Stomach (tissue), 9 donors: ENCODE data around the gene ARHGEF3. TPM values are rescaled to one million over a fixed set of nuclear protein-coding genes. Genes with fewer than 3 reads are reported as not detected.

Experiments
- DNase-seq, 2 donors: peaks; one replicate each; pipeline versions ENCODE4 v3.0.0 to v3.0.0-alpha.2; 2013 to 2019
- H3K27ac ChIP-seq, 5 donors: fragments of 200-600 bp in 4 of 5; sonication (generic) in 4 of 5; one replicate each; pipeline ENCODE4 v1.5.1; 2013 to 2019; ENCODE audit warnings: mild to moderate bottlenecking in 1 of 5, moderate library complexity in 1 of 5
- H3K27me3 ChIP-seq, 3 donors: fragments of 200-600 bp; sonication (generic); one replicate each; pipeline ENCODE4 v1.5.1; 2017 to 2019; ENCODE audit warnings: mixed run types in 1 of 3
- H3K36me3 ChIP-seq, 4 donors: fragments of 200-600 bp; sonication (generic); 1 replicate in 3 of 4; 2 replicates in 1 of 4; pipeline ENCODE4 v1.5.1; 2016 to 2019
- H3K4me1 ChIP-seq, 4 donors: fragments of 200-600 bp; sonication (generic); one replicate each; pipeline ENCODE4 v1.5.1; 2016 to 2019
- H3K4me3 ChIP-seq, 4 donors: fragments of 200-600 bp; sonication (generic) in 3 of 4; one replicate each; pipeline ENCODE4 v1.5.1; 2016 to 2019; ENCODE audit warnings: mild to moderate bottlenecking in 1 of 4
- H3K9me3 ChIP-seq, 4 donors: fragments of 200-600 bp; sonication (generic); one replicate each; pipeline ENCODE4 v1.5.1; 2016 to 2019
- EP300 ChIP-seq: sonication (generic); formaldehyde crosslinking; IDR thresholded peaks from one replicate; pipeline ENCODE4 v1.6.1; 2017; ENCODE audit warnings: antibody characterized with exemption
- POLR2A ChIP-seq, 4 donors: fragments of 450-650 bp; IDR thresholded peaks; one replicate each; pipeline ENCODE4 v1.6.1; 2016; ENCODE audit warnings: antibody characterized with exemption in 4 of 4, control low read depth in 2 of 4, mild to moderate bottlenecking in 1 of 4, moderate library complexity in 1 of 4
- POLR2AphosphoS5 ChIP-seq, 3 donors: sonication (generic); formaldehyde crosslinking; IDR thresholded peaks; one replicate each; pipeline ENCODE4 v1.6.1; 2016; ENCODE audit warnings: antibody characterized with exemption in 3 of 3
- WGBS, 5 donors: extraction: QIAGEN DNeasy Blood & Tissue Kit in 3 of 5; methylation state at CpG; one replicate each; pipeline versions ENCODE4 v1.1.5 to v1.1.7; 2013 to 2018; 5-methylcytosine and 5-hydroxymethylcytosine counted together
- intact Hi-C: fragments of 100-400 bp; cut with DNase I; formaldehyde crosslinking; loops from one replicate; pipeline ENCODE4 v1.15.1; 2023; ENCODE audit warnings: low total_unique reads
- polyA plus RNA-seq, 3 donors: library from polyadenylated mRNA; stranded (reverse); fragments of 200-250 nt; gene quantifications; one replicate each; pipeline ENCODE4 v1.2.3, GENCODE V29; 2013
- total RNA-seq, 5 donors: library from RNA; depleted of rRNA; stranded (reverse); fragments of >200 nt; gene quantifications; one replicate each; pipeline versions ENCODE4 v1.1.0 to v1.2.3, GENCODE V29; 2014 to 2016
- TF ChIP-seq, protein P1 (sequence below), 7 experiments: fragments of 450-650 bp in 4 of 7; fragments of 200-600 bp in 3 of 7; sonication (generic) in 3 of 7; IDR thresholded peaks; one replicate each; pipeline ENCODE4 v1.5.1; 2016 to 2019; ENCODE audit warnings: antibody characterized with exemption in 7 of 7, control low read depth in 2 of 7, mild to moderate bottlenecking in 1 of 7
- donor health status: healthy with polysubstance abuse.
- donor health status: Bipolar disorder and iron deficiency.
- donor health status: healthy.

Gene ARHGEF3
- total and polyA plus RNA-seq, 8 donors, result 6.2 to 23.8 (median 14.2) TPM

DNA sequence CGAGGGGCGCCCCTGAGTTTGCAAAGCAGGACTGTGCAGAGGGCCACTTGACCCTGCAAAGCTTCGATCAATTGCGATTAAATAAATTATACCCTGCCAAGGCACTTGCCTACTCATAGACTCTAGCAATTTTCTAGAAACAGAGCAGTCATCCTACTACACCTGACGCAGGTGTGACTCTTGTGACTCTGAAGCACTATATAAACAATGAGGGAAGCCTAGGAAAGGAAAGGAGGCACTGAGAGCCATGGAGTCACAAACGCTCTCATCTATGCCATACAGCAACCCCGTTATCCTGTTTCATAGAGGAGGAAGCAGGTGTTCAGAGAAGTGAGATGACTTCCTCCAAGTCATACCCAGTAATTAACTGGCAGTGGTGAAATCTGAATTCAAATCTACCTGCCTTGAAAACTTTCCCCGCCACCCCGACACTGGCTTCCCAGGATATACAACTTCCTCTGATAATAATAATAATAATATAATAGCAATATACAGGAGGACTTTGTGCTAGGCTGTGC lies 14.4 kb downstream of the ARHGEF3 start:
- peaks cover 39 to 93% (median 65%) of the 10 kb centered on the region in 4 donors for H3K4me1 ChIP-seq
- H3K27me3 ChIP-seq, result no peaks in the 10 kb centered on the region
- intact Hi-C loops, result no loop called here
- peak overlapping the region in 4 of 5 donors; percentile 48 to 88 (median 58) for H3K27ac ChIP-seq
- no peaks in the 10 kb centered on the region for H3K36me3 ChIP-seq
- no peak overlapping the region for H3K4me3 ChIP-seq
- no peak for DNase-seq
- TF ChIP-seq EP300, result no peak
- no peak for TF ChIP-seq POLR2A (IDR thresholded peaks at IDR 0.05)
- TF ChIP-seq, protein P1, sequence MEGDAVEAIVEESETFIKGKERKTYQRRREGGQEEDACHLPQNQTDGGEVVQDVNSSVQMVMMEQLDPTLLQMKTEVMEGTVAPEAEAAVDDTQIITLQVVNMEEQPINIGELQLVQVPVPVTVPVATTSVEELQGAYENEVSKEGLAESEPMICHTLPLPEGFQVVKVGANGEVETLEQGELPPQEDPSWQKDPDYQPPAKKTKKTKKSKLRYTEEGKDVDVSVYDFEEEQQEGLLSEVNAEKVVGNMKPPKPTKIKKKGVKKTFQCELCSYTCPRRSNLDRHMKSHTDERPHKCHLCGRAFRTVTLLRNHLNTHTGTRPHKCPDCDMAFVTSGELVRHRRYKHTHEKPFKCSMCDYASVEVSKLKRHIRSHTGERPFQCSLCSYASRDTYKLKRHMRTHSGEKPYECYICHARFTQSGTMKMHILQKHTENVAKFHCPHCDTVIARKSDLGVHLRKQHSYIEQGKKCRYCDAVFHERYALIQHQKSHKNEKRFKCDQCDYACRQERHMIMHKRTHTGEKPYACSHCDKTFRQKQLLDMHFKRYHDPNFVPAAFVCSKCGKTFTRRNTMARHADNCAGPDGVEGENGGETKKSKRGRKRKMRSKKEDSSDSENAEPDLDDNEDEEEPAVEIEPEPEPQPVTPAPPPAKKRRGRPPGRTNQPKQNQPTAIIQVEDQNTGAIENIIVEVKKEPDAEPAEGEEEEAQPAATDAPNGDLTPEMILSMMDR (IDR thresholded peaks at IDR 0.05), result no peak
- TF ChIP-seq POLR2AphosphoS5 (IDR thresholded peaks at IDR 0.05), result no peak
- no peaks in the 10 kb centered on the region for H3K9me3 ChIP-seq
- WGBS, 5 donors, result 79 to 90% (median 83%) methylated on average over 9 of the region's 9 CpGs

DNA sequence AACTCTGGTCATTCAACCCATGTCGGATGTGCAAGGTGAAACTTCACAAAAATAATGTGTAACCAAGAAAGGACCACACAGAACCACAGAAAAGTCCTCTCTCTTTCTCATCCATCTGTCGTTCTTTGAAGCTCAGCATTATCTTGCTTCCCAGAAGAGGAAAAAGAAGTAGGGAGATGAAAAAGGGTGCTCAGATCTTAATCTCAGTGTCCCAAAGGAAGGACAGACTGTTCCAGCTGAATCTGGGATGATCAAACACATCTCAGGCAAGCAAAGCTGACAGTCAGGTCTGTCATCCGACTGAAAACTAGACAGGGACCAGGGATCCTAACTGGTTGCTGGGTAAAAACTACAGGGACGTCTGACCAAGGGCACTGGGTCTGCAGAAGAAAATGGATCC lies 16.2 kb downstream of the ARHGEF3 start:
- WGBS, 5 donors, result 76 to 94% (median 86%) methylated on average over 4 of the region's 4 CpGs
- intact Hi-C loops, result no loop called here
- H3K4me1 ChIP-seq, result peaks cover 45 to 88% (median 66%) of the 10 kb centered on the region in 4 donors

GRCh38 chr3:56784448-56785001 lies 17.2 kb downstream of the ARHGEF3 start:
- intact Hi-C loops, result no loop called here
- peaks cover 43 to 78% (median 59%) of the 10 kb centered on the region in 4 donors for H3K4me1 ChIP-seq
- no peak for TF ChIP-seq POLR2A (IDR thresholded peaks at IDR 0.05)
- TF ChIP-seq, protein P1 (IDR thresholded peaks at IDR 0.05), result no peak
- no peak for TF ChIP-seq POLR2AphosphoS5 (IDR thresholded peaks at IDR 0.05)
- peak overlapping the region; percentile 39 to 88 (median 70) for H3K27ac ChIP-seq
- H3K4me3 ChIP-seq, result no peak overlapping the region
- H3K9me3 ChIP-seq, result no peaks in the 10 kb centered on the region
- DNase-seq, result no peak
- H3K36me3 ChIP-seq, result no peaks in the 10 kb centered on the region
- no peaks in the 10 kb centered on the region for H3K27me3 ChIP-seq
- WGBS, 5 donors, result 66 to 78% (median 75%) methylated on average over 5 of the region's 5 CpGs

More for the DNA sequence above, 16.2 kb downstream of the ARHGEF3 start:
- Histone ChIP-seq H3K4me3 (no peak overlapping the region), H3K27ac (peak overlapping the region in 4 of 5 donors; percentile 68 to 88 (median 70)), H3K9me3 (no peaks in the 10 kb centered on the region), H3K27me3 (no peaks in the 10 kb centered on the region), H3K36me3 (no peaks in the 10 kb centered on the region)
- DNase-seq, result no peak
- no peak for TF ChIP-seq EP300
- no peak for TF ChIP-seq POLR2A (IDR thresholded peaks at IDR 0.05)
- no peak for TF ChIP-seq POLR2AphosphoS5 (IDR thresholded peaks at IDR 0.05)
- TF ChIP-seq, protein P1 (IDR thresholded peaks at IDR 0.05), result no peak

DNA sequence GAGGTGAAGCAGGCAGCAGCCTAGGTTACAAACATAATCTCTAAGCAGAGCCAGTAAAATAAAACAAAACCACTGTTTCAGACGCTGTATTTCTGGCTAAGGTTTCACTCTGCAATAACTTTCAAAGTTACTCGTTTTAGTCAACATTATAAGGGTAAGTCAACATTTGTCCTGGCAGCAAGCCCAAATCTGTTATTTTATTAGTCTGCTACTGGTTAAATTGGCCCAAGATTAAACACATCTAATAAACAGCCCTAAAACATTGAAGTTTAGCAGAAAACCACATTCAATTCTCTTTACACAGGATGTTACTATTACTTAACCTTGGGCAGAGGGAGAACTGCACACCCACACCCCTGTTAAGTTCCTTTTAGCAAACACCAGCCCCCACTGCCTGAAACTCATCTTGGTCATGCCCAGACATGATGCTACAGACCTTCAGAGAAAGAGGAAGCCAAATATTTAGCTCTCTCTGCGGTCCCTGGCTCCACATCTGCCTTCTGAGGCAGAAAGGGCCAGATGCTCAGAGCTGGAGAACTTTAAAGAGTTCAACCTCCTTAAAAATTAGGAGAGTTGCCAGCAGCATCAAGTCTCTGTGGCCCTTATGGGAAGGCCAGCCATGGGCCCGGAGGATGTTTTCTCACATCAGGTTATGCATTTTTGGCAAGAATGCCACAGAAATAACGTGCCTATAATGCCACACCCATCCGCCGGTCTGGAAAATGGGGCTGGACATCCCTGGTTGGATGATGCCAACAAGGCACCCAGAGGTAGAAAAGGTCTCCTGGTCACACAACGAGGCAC lies 17.9 kb downstream of the ARHGEF3 start:
- Histone ChIP-seq H3K27me3 (no peaks in the 10 kb centered on the region), H3K9me3 (no peaks in the 10 kb centered on the region), H3K27ac (peak overlapping the region; percentile 63 to 88 (median 70)), H3K4me3 (no peak overlapping the region), H3K4me1 (peaks cover 41 to 71% (median 57%) of the 10 kb centered on the region in 4 donors), H3K36me3 (no peaks in the 10 kb centered on the region)
- 20 to 34% (median 27%) methylated on average over 8 of the region's 8 CpGs for WGBS, 5 donors
- TF ChIP-seq POLR2A (IDR thresholded peaks at IDR 0.05), result no peak
- TF ChIP-seq, protein P1 (IDR thresholded peaks at IDR 0.05), result no peak
- peak in 2 of 3 donors; percentile 27 to 44 for TF ChIP-seq POLR2AphosphoS5 (IDR thresholded peaks at IDR 0.05)
- intact Hi-C loops, result no loop called here
- DNase-seq, result peak; percentile 70 to 85
